GM21515 (cell line): ENCODE measurements around the gene FARP1.
"Not testable (repeated sequence)": the region's sequence is repeated elsewhere in the genome, so short reads cannot be mapped to it uniquely, and the experiment has no call there.

Experiments
- ATAC-seq: cut with Tn5 transposase; IDR thresholded peaks from one replicate; pipeline ENCODE4 v1.9.1; 2021; ENCODE audit not compliant: unreplicated experiment

The FARP1 gene

DNA sequence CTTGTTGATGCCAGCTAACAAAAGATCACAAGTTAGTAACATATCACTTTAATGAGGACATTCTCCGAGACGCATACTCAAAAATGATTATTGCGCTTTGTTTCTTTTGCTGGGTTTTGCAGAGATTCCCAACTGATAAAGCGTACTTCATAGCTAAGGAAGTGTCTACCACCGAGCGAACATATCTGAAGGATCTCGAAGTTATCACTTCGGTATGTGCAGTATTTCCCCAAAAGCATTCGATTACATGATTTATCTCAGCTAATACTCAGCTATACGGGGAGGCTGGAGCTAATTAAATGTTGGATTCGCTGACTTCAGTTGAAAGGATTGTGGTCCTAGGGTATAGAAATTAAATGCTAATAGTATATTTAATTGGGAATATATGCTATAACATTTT lies 267.7 kb downstream of the FARP1 start:
- no peak for ATAC-seq

DNA sequence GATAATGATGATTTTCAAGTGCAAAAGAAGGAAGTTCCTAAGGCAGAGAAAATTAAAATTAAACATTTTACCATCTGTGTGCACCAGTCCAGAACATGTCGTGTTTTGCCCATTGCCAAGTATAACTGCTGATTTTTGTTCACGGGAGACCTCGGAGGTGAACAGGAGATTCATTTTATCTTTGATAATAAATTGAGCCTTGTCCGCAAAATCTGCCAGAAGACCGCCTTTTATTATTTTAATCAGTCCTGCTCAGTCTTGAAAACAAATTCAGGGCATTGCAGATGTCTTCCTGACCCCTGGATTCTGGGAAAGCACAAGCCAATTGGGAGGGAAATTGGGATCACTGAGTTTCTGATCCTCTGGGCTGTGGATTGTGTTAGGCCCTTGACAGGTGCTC lies 268.1 kb downstream of the FARP1 start:
- no peak for ATAC-seq

DNA sequence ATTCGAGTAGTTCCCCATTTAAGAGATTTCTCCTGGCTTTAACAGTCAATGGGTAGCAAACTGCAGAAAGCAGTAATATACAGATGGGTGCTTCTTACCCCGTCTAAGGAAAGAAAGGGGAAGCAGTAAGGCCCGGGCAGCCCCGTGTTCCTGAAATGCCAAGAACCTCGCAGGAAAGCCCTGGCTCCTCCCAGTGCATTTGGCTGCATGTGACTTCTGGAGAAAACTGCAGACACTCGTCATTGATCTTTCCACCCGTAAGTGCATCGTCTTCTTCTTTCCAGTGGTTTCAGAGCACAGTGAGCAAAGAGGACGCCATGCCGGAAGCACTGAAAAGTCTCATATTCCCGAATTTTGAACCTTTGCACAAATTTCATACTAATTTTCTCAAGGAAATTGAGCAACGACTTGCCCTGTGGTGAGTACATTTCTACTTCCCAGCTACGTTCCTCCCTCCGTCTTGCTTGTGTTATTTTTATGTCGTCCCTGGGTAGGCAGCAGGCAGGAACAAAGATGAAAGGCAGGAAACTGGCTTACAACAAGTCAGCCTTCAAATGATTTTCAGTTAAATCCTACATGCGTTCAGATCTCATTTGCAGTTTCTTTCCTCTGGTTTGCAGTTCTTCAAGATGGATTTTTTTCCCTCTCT lies 268.8 kb downstream of the FARP1 start:
- no peak for ATAC-seq

DNA sequence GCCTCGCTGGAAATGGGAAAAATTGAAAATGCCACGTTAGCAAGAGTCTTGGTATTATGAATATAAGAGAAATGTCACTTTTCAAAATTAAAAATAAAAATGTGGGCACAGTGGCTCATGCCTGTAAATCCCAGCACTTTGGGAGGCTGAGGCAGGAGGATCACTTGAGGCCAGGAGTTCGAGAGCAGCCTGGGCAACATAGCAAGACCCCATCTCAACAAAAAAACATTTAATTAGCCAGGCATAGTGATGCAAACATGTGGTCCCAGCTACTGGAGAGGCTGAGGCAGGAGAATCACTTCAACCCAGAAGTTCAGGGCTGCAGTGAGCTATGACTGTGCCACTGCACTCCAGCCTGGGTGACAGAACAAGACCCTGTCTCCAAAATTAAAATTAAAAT lies 270.4 kb downstream of the FARP1 start:
- ATAC-seq: not testable (repeated sequence)

DNA sequence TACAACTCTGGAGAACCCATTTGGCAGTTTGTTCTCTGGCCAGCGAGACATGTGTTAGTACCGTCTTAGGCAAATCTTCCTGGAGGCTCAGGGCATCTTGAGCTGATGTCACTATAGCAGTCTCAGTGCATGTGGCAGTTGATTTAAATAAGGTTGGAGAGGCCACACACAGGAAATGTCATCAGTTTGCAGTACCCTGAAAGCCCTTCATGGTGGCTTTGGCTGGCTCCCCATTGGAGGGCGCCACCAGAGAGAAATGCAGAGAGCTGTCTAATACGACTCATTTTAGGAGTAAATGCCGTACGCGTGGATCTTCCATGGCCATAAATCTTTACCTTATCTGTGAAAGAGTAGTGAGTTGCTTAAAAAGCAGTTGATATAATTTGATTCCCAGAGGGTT lies 270.9 kb downstream of the FARP1 start:
- ATAC-seq: no peak

DNA sequence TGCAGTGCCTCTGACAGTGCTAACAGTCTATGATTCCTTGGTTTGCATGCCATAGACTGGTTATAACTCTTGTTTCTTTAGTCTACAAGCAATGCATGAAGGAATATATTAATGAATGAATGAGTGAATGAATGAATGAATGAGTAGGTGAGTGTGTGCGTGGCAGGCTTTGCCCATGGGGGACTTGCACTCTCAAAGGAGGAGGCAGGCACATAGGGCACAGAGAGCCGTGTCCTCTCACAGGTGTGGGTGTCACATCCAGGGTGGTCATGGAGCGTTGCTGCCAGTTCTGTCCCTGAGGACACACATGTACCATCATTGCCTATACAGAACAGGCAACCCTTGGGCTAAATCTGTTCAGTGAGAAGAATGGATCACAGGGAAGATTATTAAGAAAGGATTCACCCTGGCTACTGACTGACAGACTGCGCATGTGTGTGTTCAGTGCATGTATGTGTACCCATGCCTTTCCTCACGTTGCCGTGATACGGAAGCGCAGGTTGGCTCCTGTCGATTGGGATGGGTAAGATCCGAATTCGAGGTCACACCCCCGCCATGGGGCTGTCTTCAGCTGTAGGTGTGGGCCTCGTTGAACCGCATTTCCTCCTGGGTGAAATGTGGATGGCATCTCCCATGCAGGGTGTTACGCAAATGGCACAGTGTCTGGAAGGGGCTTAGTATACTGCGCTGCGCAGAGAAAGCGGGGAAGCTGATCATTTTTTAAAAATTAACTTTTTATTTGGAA lies 272.6 kb downstream of the FARP1 start:
- no peak for ATAC-seq

DNA sequence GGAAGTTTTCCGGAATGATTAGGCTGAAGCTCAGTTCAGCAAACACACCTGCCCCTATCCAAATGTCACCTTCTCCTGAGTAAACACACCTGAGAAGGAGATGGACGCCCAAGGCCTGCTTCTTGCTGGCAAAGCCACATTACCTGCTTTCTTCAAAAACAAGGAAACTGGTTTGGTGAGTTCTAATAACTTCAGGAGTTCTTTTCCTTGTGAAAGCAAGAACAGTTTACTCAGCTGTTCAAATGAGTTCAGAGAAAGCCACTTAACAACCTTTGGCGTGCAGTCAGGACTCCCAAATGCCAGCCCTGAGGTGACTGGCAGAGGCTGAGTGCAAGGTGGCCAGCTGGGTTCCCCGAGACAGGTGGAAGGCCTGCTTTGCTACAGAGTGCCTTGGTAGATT lies 273.5 kb downstream of the FARP1 start:
- no peak for ATAC-seq

DNA sequence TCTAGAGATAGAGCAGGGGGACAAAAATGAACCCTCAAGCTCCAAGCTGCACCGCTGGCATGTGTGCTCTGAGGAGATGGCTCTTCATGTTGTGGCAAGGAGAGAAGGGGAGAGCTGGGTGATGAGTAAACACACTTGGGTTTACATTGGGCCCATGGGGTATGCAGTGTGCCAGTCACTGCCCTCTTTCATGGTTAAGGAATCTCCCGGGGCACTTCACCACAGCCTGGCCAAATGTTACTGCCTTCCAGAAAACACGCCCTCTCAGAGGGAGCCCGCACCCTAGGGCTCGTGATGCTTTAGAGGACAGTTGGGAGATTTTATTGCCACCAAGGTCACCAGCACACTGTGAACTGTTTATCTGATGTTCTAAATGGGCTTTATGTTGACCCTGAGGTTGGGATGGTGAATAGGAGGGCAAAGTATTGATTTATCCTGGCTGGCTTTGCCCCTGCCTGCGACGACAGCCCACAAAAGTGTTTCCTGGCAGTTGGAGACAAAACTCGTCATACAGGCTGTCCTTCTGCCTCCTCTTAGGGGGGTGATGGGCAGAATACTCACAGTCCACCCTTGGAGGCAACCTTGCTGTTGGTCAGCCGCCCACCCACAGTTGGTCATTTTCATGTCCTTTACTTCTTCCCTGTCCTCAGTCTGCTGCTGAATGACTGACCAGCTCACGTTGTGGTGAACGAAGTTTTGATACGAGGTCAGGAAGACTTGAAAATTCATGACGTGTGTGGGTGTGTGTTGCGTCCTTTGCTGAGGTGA lies 277.1 kb downstream of the FARP1 start:
- ATAC-seq: no peak

DNA sequence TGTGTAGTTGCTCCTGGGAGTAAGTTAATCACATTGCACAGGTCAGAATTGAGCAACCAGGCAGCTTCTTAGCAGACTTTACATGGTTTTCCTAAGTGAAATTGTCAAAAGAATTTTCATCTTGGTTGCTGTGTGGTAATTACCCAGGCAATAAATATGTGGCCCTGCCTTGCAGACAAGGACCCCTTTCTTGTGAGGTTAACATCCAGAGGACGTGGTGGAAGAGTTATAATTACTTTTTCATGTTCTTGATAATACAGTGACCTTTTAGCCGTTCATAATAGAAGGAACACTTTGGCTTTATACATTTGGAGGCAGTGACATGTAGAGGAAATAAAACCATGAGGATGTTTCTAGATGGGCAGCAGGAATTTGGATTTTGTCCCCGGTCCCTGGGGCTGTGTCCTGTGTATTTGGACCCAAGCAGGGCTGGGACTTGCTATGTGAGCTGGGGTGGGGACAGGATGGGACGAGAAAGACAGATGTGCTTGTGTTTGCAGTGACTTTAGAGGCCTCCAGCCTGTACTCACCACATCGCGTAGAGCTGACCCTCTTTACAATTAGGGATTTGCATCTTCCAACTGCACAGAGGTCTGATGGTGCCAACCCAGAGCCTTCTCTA lies 277.8 kb downstream of the FARP1 start:
- ATAC-seq: no peak

DNA sequence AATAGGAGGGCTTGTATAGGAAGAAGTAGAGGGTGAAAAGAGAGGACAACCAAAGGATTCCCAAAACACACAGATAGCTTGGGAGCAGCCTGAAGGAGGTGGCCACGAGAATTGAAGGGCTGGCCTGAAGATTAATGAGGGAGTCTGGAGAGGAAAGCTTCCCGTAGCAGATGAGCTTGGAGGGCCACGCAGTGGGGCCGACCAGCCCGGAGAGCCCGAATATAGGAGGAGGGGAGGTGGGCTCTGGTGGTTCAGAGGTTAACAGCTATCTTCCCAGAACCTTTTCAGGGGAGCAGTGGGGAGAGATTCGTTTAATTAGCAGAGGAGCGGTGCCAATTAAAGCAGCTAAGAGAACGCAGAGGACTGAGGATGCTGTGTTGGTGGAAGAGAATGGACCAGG lies 279.2 kb downstream of the FARP1 start:
- no peak for ATAC-seq

DNA sequence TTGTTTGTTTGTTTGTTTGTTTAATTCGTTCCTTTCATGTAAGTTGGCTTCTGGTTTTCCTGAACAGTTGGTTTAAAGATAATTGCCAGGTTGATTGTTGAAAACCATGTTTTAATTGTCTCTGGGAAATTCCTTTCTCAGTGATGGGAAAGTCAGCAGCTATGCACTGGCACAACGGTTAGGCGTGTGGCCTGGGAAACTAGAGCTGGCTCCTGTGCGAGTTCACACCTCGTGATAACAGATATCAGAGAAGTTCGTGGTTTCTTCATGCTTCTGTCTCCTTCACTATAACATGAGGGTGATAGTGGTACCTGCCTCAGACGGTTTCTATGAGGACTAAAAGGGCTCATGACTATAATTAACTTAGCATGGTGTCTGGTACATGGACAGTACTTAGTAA lies 280.5 kb downstream of the FARP1 start:
- no peak for ATAC-seq

DNA sequence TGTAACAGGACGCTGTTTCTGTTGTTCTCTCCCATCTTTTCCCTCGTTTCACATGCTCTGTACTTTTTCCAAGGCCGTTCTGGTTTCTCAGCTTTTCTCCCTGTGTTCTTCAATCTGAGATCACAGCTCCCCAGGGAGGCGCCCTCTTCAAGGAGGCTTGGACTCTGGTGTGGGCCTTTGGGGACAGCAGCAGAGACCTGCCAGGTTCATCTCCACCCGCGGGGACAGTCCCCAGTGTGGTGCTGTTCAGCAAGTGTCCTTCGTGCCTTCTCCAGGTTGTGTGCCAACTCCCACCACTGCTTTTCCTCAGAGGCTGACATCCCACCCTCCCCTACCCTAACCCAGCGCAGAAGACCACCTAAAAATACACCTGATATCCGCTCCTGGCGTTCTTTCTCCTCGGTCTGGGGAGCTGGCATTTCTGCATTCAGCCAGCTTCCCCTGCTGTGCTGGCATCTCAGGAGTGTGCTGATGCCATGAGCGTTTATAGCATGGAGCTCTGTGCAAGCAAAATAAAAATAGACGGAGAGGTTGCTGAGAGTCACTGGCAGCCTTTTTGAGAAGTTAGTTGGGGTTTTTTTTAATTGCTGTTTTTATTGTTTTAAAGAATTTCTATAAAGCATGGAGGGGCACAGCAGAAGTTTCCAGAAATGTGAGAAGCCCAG lies 284.6 kb downstream of the FARP1 start:
- no peak for ATAC-seq

DNA sequence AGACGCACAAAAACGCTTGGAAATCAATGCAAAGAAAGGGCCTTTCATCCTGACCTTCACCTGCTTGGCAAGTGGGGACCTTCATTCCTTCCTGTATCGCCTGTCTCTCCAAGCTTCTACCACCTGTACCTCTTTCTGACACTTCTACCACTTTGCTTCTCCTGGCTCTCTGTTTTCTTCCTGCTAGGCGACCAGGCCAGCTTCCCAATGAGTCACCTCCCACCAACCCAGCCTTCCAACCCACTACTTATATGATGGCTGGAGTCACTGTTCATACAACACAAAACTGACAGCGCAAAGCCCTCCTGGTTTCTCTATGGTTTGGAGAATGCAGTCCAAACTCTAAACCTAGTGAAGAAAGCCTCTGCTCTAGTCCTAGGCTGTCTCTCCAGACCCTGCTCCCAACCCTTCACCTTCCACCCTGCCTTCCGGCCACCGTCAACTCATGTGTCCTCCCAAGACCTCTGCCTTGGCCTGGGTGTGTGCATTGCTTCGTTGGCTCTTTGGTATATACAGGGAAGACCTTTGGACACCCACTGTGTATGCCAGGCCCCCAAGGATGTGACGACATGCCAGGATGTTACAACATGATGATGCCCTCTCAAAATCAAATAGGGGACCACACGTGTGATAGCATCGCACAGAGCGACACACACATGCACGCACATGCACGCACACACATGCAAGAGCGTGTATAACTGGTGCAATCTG lies 285.5 kb downstream of the FARP1 start:
- ATAC-seq: no peak

DNA sequence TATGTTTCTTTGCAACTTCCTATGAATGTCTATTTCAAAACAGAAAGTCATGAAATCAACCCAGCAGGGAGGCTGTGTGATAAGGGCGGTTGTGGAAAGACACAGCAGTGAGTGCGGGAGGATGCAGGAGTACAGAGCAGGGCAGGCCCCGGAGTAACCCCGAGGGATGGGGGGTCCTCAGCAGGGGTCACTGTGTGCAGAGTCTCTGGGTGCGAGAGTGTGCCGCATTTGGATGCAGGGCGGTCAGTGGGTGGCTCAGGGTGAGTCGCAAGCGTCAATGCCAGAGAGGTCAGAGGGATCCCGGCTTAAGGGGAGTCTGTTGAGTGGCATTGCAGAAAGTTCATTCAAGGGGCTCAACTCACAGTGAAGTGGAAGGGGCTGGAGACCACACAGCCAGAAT lies 286.2 kb downstream of the FARP1 start:
- ATAC-seq: no peak

DNA sequence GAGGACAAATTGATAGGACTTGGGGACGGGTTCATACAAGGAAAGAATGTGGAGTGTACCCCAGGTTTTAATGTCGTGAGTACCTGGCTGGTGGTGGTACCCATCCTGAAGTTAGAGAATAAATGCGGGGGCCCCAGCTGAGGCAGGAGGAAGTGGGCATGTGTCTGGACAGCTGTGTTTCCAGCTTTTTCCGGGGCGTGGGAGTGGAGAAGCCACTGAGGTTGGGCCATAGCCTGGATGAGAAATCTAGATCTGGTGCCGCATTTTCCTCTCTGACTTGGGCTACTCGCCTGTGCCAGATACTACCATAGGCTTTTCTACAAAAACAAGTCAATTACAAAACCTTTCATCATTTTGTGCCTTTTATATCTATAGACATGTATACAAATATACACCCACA lies 286.6 kb downstream of the FARP1 start:
- ATAC-seq: no peak

DNA sequence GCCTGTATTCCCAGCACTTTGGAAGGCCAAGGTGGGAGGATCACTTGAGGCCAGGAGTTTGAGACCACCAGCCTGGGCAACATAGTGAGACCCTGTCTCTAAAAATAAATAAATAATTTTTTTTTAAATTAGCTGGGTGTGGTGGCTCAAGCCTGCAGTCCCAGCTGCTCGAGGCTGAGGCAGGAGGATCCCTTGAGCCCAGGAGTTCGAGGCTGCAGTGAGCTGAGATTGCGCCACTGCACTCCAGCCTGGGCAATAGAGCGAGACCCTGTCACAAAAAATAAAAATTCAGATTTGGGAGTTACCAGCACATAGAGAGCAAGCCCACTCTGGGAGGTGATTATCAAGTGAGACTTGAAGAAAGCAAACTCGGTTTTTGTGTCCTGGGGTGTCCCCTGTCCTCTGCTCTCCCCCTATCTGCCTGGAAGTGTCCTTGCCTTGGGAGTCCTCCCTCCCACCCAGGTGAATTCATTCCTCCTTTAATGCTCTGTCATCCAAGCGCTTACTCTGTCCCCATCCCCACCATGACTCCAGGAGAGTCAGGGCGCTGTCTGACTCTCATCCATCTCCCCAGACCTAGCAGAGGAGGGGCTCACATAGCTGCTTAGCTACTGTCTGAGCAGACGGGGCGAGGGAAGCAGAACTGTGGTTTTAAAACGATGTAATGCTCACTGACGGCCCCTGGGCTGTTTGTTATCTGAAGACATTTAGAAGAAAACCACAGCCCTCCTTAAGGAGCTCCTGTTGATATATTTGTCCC lies 287.3 kb downstream of the FARP1 start:
- no peak for ATAC-seq

DNA sequence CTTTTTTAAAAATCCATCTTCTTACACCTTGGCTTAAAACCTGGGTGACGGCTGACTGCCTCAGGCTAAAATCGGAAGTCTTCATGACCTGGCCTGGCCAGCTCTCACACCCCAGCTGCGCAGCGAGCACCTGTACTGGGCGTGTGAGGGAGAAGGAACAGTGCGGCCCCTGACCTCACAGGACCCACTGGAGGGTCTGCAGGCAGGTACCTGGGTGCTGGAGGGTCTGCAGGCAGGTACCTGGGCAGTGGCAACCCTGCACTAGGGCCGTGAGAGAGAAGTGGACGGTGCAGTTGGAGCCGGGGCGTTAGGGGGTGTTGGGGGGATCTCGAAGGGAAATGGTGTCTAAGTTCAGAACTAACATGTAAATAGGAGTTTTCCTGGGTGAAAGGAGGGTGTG lies 289.7 kb downstream of the FARP1 start:
- ATAC-seq: no peak

DNA sequence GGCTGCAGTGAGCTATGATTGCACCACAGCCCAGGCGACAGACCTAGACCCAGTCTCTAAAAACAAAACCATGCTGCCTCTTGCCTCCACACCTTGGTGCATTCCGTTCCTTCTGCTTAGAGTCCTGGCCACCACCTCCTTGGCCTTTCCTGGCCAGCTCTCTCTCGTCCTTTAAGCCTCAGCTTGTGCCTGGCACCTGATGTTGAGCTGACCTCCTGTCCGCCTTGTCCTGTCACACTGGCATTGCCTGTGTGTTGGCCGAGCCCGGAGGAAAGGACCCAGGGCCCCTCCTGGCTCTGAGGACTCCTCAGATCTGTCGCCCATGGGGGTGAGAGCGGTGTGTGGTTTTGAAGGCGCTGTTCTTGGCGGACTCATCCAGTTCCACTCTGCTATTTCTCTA lies 290.8 kb downstream of the FARP1 start:
- ATAC-seq: no peak

DNA sequence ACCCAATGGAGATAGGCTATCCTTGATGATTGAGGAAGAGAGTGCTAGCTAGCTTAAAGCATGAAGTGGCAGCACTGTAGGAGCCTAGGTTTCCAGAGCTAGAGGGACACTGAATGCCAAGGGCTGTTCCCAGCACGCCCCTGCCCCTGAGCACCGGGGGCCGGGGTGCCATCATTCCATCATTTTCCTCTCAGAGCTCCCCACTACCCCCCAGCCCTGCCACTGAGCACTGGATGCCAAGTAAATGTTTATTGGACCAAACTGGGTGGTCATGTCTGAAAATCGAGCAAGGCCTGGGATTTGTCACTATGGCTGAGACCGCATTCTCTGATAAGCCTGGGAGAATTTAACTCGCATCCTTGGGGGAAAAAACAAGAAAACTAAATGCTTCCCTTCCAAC lies 291.2 kb downstream of the FARP1 start:
- ATAC-seq: no peak

DNA sequence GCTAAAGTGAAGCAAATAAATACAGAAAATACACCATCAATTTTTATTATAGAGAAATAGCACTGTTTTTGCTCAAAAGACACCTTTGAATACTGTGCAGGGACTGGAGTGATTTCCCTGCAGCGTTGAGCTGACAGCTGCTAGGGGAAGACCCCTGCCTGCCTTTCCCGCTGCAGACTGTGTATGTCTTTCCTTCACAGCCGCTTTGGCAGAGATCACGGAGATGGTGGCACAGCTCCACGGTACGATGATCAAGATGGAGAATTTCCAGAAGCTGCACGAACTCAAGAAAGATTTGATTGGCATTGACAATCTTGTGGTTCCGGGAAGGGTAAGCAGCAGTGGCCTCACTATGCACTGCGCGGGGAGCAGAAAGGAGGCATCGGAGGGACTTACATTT lies 292.5 kb downstream of the FARP1 start:
- ATAC-seq: no peak
